Suprapubic skin (tissue), 3 donors: ENCODE data around the gene SCOC.

Experiments
- CTCF ChIP-seq, 2 donors: fragments of 200-600 bp in 1 of 2; fragments of 450-650 bp in 1 of 2; sonication (generic) in 1 of 2; IDR thresholded peaks; one replicate each; pipeline ENCODE4 v1.5.1; 2016 to 2019; ENCODE audit warnings: antibody characterized with exemption in 2 of 2, mild to moderate bottlenecking in 1 of 2, moderate library complexity in 1 of 2
- POLR2AphosphoS5 ChIP-seq, 3 donors: sonication (generic); formaldehyde crosslinking; IDR thresholded peaks; one replicate each; pipeline ENCODE4 v1.6.1; 2017; ENCODE audit warnings: antibody characterized with exemption in 3 of 3

GRCh38 chr4:140368686-140369085, 4.8 kb upstream of the SCOC start:
- TF ChIP-seq POLR2AphosphoS5 (IDR thresholded peaks at IDR 0.05) = no peak
- TF ChIP-seq CTCF (IDR thresholded peaks at IDR 0.05) = no peak
